Upper lobe of left lung (tissue), 6 donors: ENCODE data around the gene MAP1LC3C. TPM values are rescaled to one million over a fixed set of nuclear protein-coding genes. Genes with fewer than 3 reads are reported as not detected.

Experiments
- ATAC-seq, 2 donors: fragments of 200-7000 bp; cut with Tn5 transposase; one replicate each; pipeline ENCODE4 v1.9.1; 2022; ENCODE audit warnings: mild to moderate bottlenecking in 2 of 2, moderate library complexity in 2 of 2; ENCODE audit not compliant: low FRiP score in 2 of 2
- DNase-seq, 2 donors: peaks; one replicate each; pipeline ENCODE4 v3.0.0-alpha.2; 2019 to 2020
- H3K27ac ChIP-seq, 4 donors: fragments of 200-600 bp; sonication (generic); one replicate each; pipeline ENCODE4 v1.5.1; 2016 to 2019
- H3K27me3 ChIP-seq, 4 donors: fragments of 200-600 bp; sonication (generic); one replicate each; pipeline ENCODE4 v1.5.1; 2017 to 2019
- H3K36me3 ChIP-seq, 4 donors: fragments of 200-600 bp; sonication (generic); one replicate each; pipeline ENCODE4 v1.5.1; 2016 to 2019
- H3K4me1 ChIP-seq, 4 donors: fragments of 200-600 bp; sonication (generic); one replicate each; pipeline ENCODE4 v1.5.1; 2018 to 2019
- H3K4me3 ChIP-seq, 4 donors: fragments of 200-600 bp; sonication (generic); one replicate each; pipeline ENCODE4 v1.5.1; 2017 to 2019; ENCODE audit warnings: mild to moderate bottlenecking in 2 of 4, moderate library complexity in 1 of 4
- H3K9me3 ChIP-seq, 4 donors: fragments of 200-600 bp; sonication (generic); one replicate each; pipeline ENCODE4 v1.5.1; 2018 to 2019
- CTCF ChIP-seq, 6 experiments: fragments of 450-650 bp in 4 of 6; fragments of 200-600 bp in 2 of 6; sonication (generic) in 2 of 6; IDR thresholded peaks; one replicate each; pipeline ENCODE4 v1.5.1; 2016 to 2019; ENCODE audit warnings: antibody characterized with exemption in 6 of 6
- EP300 ChIP-seq, 4 donors: sonication (generic); formaldehyde crosslinking; IDR thresholded peaks; one replicate each; pipeline ENCODE4 v1.5.1; 2017; ENCODE audit warnings: antibody characterized with exemption in 4 of 4, control low read depth in 2 of 4
- POLR2A ChIP-seq, 4 donors: fragments of 450-650 bp; IDR thresholded peaks; one replicate each; pipeline ENCODE4 v1.5.1; 2016 to 2017; ENCODE audit warnings: antibody characterized with exemption in 4 of 4, mild to moderate bottlenecking in 2 of 4
- POLR2AphosphoS5 ChIP-seq, 2 donors: sonication (generic); formaldehyde crosslinking; IDR thresholded peaks; one replicate each; pipeline ENCODE4 v1.5.1; 2017; ENCODE audit warnings: antibody characterized with exemption in 2 of 2
- WGBS, 2 donors: methylation state at CpG; one replicate each; pipeline ENCODE4 v1.1.5; 2017 to 2018; 5-methylcytosine and 5-hydroxymethylcytosine counted together
- total RNA-seq, 6 donors: library from RNA; depleted of rRNA in 4 of 6; stranded (reverse); fragments of >200 nt in 4 of 6; gene quantifications; one replicate each; pipeline versions ENCODE4 v1.1.0 to v1.2.1, GENCODE V29; 2016 to 2021
- donor health status: DM: no; HTN: no; CAD: no; lungs with moderate emphysema.
- donor health status: DM: no; HTN: yes; CAD: no; lungs with severe emphysema.

Gene MAP1LC3C
- total RNA-seq, 6 donors from 2014 or later, result 1.5 to 9.1 (median 5.6) TPM; not detected in 1

GRCh38 chr1:242011894-242012660 lies 13.2 kb upstream of the MAP1LC3C start:
- Histone ChIP-seq H3K36me3 (no peaks in the 10 kb centered on the region), H3K4me1 (no peaks in the 10 kb centered on the region), H3K27ac (peak overlapping the region in 1 of 4 donors; percentile 5), H3K27me3 (no peaks in the 10 kb centered on the region), H3K4me3 (no peak overlapping the region), H3K9me3 (no peaks in the 10 kb centered on the region)
- DNase-seq (peak in 1 of 2 donors; percentile 30), ATAC-seq (peak in 1 of 2 donors; percentile 66)
- WGBS, 2 donors, result 81 to 95% methylated on average over 5 of the region's 5 CpGs
- TF ChIP-seq CTCF (IDR thresholded peaks at IDR 0.05), result no peak
- TF ChIP-seq POLR2AphosphoS5 (IDR thresholded peaks at IDR 0.05), result peak in 1 of 2 donors; percentile 7

- H3K36me3 ChIP-seq, result no peaks in the 10 kb centered on the region
- no peaks in the 10 kb centered on the region for H3K27me3 ChIP-seq
- no peak for TF ChIP-seq POLR2AphosphoS5 (IDR thresholded peaks at IDR 0.05)
- TF ChIP-seq POLR2A (IDR thresholded peaks at IDR 0.05), result no peak
- TF ChIP-seq CTCF (IDR thresholded peaks at IDR 0.05), result no peak
- DNase-seq, result no peak
- H3K4me1 ChIP-seq, result no peaks in the 10 kb centered on the region
- ATAC-seq, result peak in 1 of 2 donors; percentile 73
- H3K9me3 ChIP-seq, result no peaks in the 10 kb centered on the region
- no peak overlapping the region for H3K27ac ChIP-seq
- H3K4me3 ChIP-seq, result no peak overlapping the region
- 79 to 86% methylated on average over 5 of the region's 5 CpGs for WGBS, 2 donors
These were observed 10.1 kb upstream of the MAP1LC3C start for GRCh38 chr1:242008826-242009495.

- ATAC-seq, result no peak
- 74 to 81% methylated on average over 3 of the region's 3 CpGs for WGBS, 2 donors
- H3K27me3 ChIP-seq, result no peaks in the 10 kb centered on the region
These were observed 8.1 kb upstream of the MAP1LC3C start for GRCh38 chr1:242006976-242007375.

GRCh38 chr1:242005866-242006535 lies 7.1 kb upstream of the MAP1LC3C start:
- H3K9me3 ChIP-seq, result no peaks in the 10 kb centered on the region
- no peak overlapping the region for H3K4me3 ChIP-seq
- H3K4me1 ChIP-seq, result no peaks in the 10 kb centered on the region
- ATAC-seq, result no peak
- DNase-seq, result no peak
- 64 to 83% methylated on average over 5 of the region's 5 CpGs for WGBS, 2 donors
- TF ChIP-seq CTCF (IDR thresholded peaks at IDR 0.05) (no peak), POLR2A (IDR thresholded peaks at IDR 0.05) (no peak), POLR2AphosphoS5 (IDR thresholded peaks at IDR 0.05) (no peak), EP300 (IDR thresholded peaks at IDR 0.05) (no peak)
- H3K36me3 ChIP-seq, result no peaks in the 10 kb centered on the region
- H3K27me3 ChIP-seq, result no peaks in the 10 kb centered on the region
- no peak overlapping the region for H3K27ac ChIP-seq

More at GRCh38 chr1:242006976-242007375, 8.1 kb upstream of the MAP1LC3C start:
- Histone ChIP-seq H3K36me3 (no peaks in the 10 kb centered on the region), H3K4me1 (no peaks in the 10 kb centered on the region), H3K9me3 (no peaks in the 10 kb centered on the region), H3K4me3 (no peak overlapping the region), H3K27ac (no peak overlapping the region)
- TF ChIP-seq CTCF (IDR thresholded peaks at IDR 0.05), result no peak
- TF ChIP-seq EP300 (IDR thresholded peaks at IDR 0.05), result no peak
- TF ChIP-seq POLR2A (IDR thresholded peaks at IDR 0.05), result no peak
- TF ChIP-seq POLR2AphosphoS5 (IDR thresholded peaks at IDR 0.05), result no peak
- no peak for DNase-seq
